Endothelial cell of umbilical vein (primary cell): ENCODE data around the gene IFIT3. TPM values are rescaled to one million over a fixed set of nuclear protein-coding genes. Genes with fewer than 3 reads are reported as not detected.

Source experiments
- BruUV-seq: library from RNA; stranded (reverse); fragments of 400-500 nt; replicated peaks from 2 replicates; lab custom pipeline; 2021; lab: Mats Ljungman, UMichigan
- CTCF ChIA-PET: fragments of 300-600, 350-600 bp; sonication (Branson Sonifier 250); formaldehyde crosslinking; loops from one replicate; lab custom pipeline; 2021; ENCODE audit warnings: antibody characterized with exemption, inconsistent platforms; lab: Charles Lee
- POLR2A ChIA-PET: fragments of 300-600, 350-600 bp; sonication (Branson Sonifier 250); formaldehyde crosslinking; loops from one replicate; lab custom pipeline; 2021; ENCODE audit warnings: antibody characterized with exemption, inconsistent platforms; lab: Charles Lee
- DNase-seq: peaks from one replicate; pipeline ENCODE4 v3.0.0-alpha.2; 2011; ENCODE audit warnings: low read depth, low spot score
- FAIRE-seq: peaks from 2 replicates; lab custom pipeline; 2011; peaks lifted over from hg19 to GRCh38; lab: Jason Lieb, UNC
- H2AFZ ChIP-seq: 2 replicates; pipeline ENCODE4 v1.6.0; 2012; ENCODE audit warnings: low read depth, low read length, control low read depth, inconsistent platforms
- H3K27ac ChIP-seq: 2 replicates; pipeline ENCODE4 v1.5.1; 2011; ENCODE audit warnings: low read depth, mild to moderate bottlenecking, control low read depth, low read length, moderate library complexity; ENCODE audit not compliant: insufficient read depth
- H3K27me3 ChIP-seq, 2 experiments: 2 replicates each; pipeline versions ENCODE4 v1.6.0 to v1.6.1; 2011; ENCODE audit warnings: low read length in 2 of 2, mixed read lengths in 1 of 2; ENCODE audit not compliant: control insufficient read depth in 2 of 2, insufficient read depth in 2 of 2
- H3K36me3 ChIP-seq, 2 experiments: 2 replicates in 1 of 2; 3 replicates in 1 of 2; pipeline ENCODE4 v1.5.1; 2011; ENCODE audit warnings: low read length in 2 of 2, mild to moderate bottlenecking in 1 of 2, moderate library complexity in 1 of 2; ENCODE audit not compliant: control insufficient read depth in 2 of 2, insufficient read depth in 2 of 2; ENCODE audit errors: extremely low read depth in 1 of 2
- H3K4me1 ChIP-seq: 3 replicates; pipeline ENCODE4 v1.5.1; 2011; ENCODE audit warnings: mild to moderate bottlenecking, low read length; ENCODE audit not compliant: control insufficient read depth, insufficient read depth; ENCODE audit errors: extremely low read depth
- H3K4me2 ChIP-seq: 2 replicates; pipeline ENCODE4 v1.6.1; 2011; ENCODE audit warnings: low read length, control low read depth, mixed read lengths; ENCODE audit not compliant: insufficient read depth
- H3K4me3 ChIP-seq, 3 experiments: fragments of 200-600 bp in 1 of 3; sonication (generic), shearing (Covaris generic) in 1 of 3; replicated peaks in 1 of 3; 2 replicates each; pipeline ENCODE4 v1.5.1; 2011 to 2016; ENCODE audit warnings: control low read depth in 3 of 3, low read length in 3 of 3, mild to moderate bottlenecking in 2 of 3, inconsistent platforms in 1 of 3, low read depth in 1 of 3, moderate library complexity in 1 of 3; ENCODE audit not compliant: insufficient read depth in 1 of 3
- H3K79me2 ChIP-seq: 2 replicates; pipeline ENCODE4 v1.6.0; 2012; ENCODE audit warnings: low read length, inconsistent platforms; ENCODE audit not compliant: control insufficient read depth, insufficient read depth
- H3K9ac ChIP-seq: replicated peaks from 2 replicates; pipeline ENCODE3; 2011; ENCODE audit warnings: low read length, control low read depth; ENCODE audit not compliant: insufficient read depth; ENCODE audit errors: extremely low read depth
- H3K9me1 ChIP-seq: replicated peaks from 3 replicates; pipeline ENCODE4 v1.6.0; 2011; ENCODE audit warnings: mild to moderate bottlenecking, low read length; ENCODE audit not compliant: control insufficient read depth, insufficient read depth; ENCODE audit errors: extremely low read depth
- H3K9me3 ChIP-seq: replicated peaks from 2 replicates; pipeline ENCODE4 v1.5.1; 2012; ENCODE audit warnings: low read length, inconsistent platforms; ENCODE audit not compliant: control insufficient read depth, insufficient read depth
- H4K20me1 ChIP-seq: replicated peaks from 2 replicates; pipeline ENCODE3; 2011; ENCODE audit warnings: mild to moderate bottlenecking, low read length; ENCODE audit not compliant: control insufficient read depth, insufficient read depth; ENCODE audit errors: extremely low read depth
- CTCF ChIP-seq, 2 donors: IDR thresholded peaks; 1 replicate in 1 of 2; 2 replicates in 1 of 2; pipeline ENCODE4 v1.5.1; 2011; ENCODE audit warnings: low read length in 2 of 2, mild to moderate bottlenecking in 2 of 2, moderate library complexity in 2 of 2, control low read depth in 1 of 2, inconsistent platforms in 1 of 2, low read depth in 1 of 2; ENCODE audit not compliant: insufficient read depth in 1 of 2; ENCODE audit errors: extremely low read depth in 1 of 2
- EZH2 ChIP-seq: IDR thresholded peaks from 2 replicates; pipeline ENCODE4 v1.6.1; 2012; ENCODE audit warnings: borderline replicate concordance, low read depth, mild to moderate bottlenecking, moderate library complexity, low read length, inconsistent platforms; ENCODE audit not compliant: severe bottlenecking
- FOS ChIP-seq: IDR thresholded peaks from 2 replicates; pipeline ENCODE4 v1.6.1; 2011; ENCODE audit warnings: mild to moderate bottlenecking, low read length, moderate library complexity, borderline replicate concordance; ENCODE audit not compliant: insufficient read depth
- GATA2 ChIP-seq: IDR thresholded peaks from 2 replicates; pipeline ENCODE4 v1.7.0; 2011; ENCODE audit warnings: low read depth, mild to moderate bottlenecking, moderate library complexity, mixed read lengths, low read length; ENCODE audit not compliant: insufficient read length, insufficient read depth
- JUN ChIP-seq: IDR thresholded peaks from 2 replicates; pipeline ENCODE4 v1.6.1; 2011; ENCODE audit warnings: borderline replicate concordance, low read depth; ENCODE audit not compliant: insufficient read length, insufficient read depth
- MYC ChIP-seq: IDR thresholded peaks from one replicate; pipeline ENCODE4 v1.6.1; 2011; ENCODE audit warnings: mild to moderate bottlenecking, low read depth, low read length
- POLR2A ChIP-seq: IDR thresholded peaks from 2 replicates; pipeline ENCODE4 v1.6.1; 2012; ENCODE audit warnings: low read depth, mild to moderate bottlenecking, control low read depth, low read length
- POLR2AphosphoS5 ChIP-seq: IDR thresholded peaks from 2 replicates; pipeline ENCODE4 v1.6.1; 2012; ENCODE audit warnings: low read depth, mild to moderate bottlenecking, control low read depth, low read length, moderate library complexity; ENCODE audit not compliant: insufficient read depth
- dilution Hi-C: fragments of 300-500 bp; cut with MboI; formaldehyde crosslinking; loops from one replicate; pipeline ENCODE4 v1.15.0; 2019; ENCODE audit warnings: low sequenced_read_pairs; ENCODE audit not compliant: extremely low pct_ligation_motif_present
- intact Hi-C: fragments of 100-400 bp; cut with micrococcal nuclease; formaldehyde crosslinking; loops from one replicate; pipeline ENCODE4 v1.10.0; 2022
- polyA plus RNA-seq, 4 experiments: library from polyadenylated mRNA; depleted of rRNA in 3 of 4; stranded (reverse) in 3 of 4; unstranded in 1 of 4; fragments of >200 nt; gene quantifications; 2 replicates each; pipeline versions ENCODE4 v1.2.1 to v1.2.3, GENCODE V29; 2011 to 2012; ENCODE audit warnings: missing spikeins in 1 of 4
- total RNA-seq: library from RNA; stranded (reverse); gene quantifications from 2 replicates; pipeline ENCODE4 v1.2.3, GENCODE V29; 2021
- TF ChIP-seq, protein P1 (sequence below): IDR thresholded peaks from 2 replicates; pipeline ENCODE4 v1.6.1; 2011; ENCODE audit not compliant: insufficient read depth, insufficient read length

The IFIT3 gene
- total and polyA plus RNA-seq, 2 donors (not counting 3 experiments of a cell fraction or from before 2014, with no cell fraction given), result 1.2 to 3.1 TPM

DNA sequence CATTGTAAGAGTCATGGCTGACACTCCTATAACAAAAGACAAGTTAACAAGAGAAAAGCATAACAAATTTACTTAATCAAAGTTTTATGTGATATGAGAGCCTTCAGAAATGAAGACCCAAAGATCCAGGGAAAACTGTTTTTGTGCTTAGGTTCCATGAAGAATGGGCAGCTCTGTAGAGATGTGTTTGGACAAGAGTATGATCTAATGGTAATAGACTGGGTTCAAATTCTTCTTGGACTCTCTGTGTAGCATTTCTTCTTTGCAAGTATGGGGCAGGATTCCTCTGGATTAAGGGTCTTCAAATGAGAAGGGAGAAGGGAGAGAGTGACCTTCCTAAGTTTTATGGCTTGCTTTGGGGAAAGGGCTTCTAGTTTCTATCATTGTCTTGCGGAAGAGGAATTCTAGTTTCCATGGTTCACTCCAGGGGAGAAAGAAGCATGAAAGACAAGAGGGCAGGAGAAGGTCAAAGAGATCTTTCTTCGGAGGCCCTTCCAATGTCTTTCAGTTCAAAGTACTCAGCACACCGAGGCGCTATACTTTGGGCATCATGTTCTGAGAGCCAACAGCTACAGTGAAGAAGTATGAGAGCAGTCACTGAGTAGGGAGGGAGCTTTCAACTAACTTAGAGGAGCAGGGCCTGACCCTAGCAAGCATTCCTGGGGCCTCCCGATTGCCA lies 15.4 kb downstream of the IFIT3 start:
- dilution Hi-C loops, result no loop called here
- no peak overlapping the region for H3K27ac ChIP-seq
- intact Hi-C loops, result no loop called here

More for the DNA sequence above, 15.4 kb downstream of the IFIT3 start:
- Histone ChIP-seq H3K27me3 (no peaks in the 10 kb centered on the region), H4K20me1 (no peaks in the 10 kb centered on the region), H3K79me2 (no peaks in the 10 kb centered on the region), H3K4me3 (no peak overlapping the region), H3K4me2 (no peak overlapping the region), H3K9me1 (no peaks in the 10 kb centered on the region), H3K9ac (no peak overlapping the region), H3K36me3 (no peaks in the 10 kb centered on the region), H3K4me1 (peaks cover 3% of the 10 kb centered on the region), H2AFZ (no peak overlapping the region), H3K9me3 (no peaks in the 10 kb centered on the region)
- TF ChIP-seq JUN (no peak), CTCF (IDR thresholded peaks at IDR 0.05; ENCODE audit: extremely low read depth in 1 of 2, insufficient read depth in 1 of 2, low read depth in 1 of 2, low read length in 2 of 2) (no peak), EZH2 (no peak), GATA2 (no peak), POLR2A (no peak), POLR2AphosphoS5 (no peak), FOS (no peak), MYC (no peak)
- TF ChIP-seq, protein P1, sequence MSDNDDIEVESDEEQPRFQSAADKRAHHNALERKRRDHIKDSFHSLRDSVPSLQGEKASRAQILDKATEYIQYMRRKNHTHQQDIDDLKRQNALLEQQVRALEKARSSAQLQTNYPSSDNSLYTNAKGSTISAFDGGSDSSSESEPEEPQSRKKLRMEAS, result no peak
- POLR2A ChIA-PET, result no interaction called here
- FAIRE-seq, result no peak
- CTCF ChIA-PET, result interaction anchor here (0.8 to 2.0 kb wide), 4 partner anchors 9 to 39 kb away, joined by 3 to 6 read pairs (median 4); no protein-coding TSS in a partner anchor
- DNase-seq, result no peak
- BruUV-seq, result no TSS peak
